IPS DF 19.7 (cell line): ENCODE measurements around the gene RGR.
"Not testable (repeated sequence)": the region's sequence is repeated elsewhere in the genome, so short reads cannot be mapped to it uniquely, and the experiment has no call there.

Source experiments
- DNase-seq: peaks from one replicate; pipeline ENCODE4 v3.0.0-alpha.2; 2013; ENCODE audit warnings: low read depth, low spot score

RGR gene

GRCh38 chr10:84257343-84258020 is 12.6 kb downstream of the RGR start:
- no peak for DNase-seq

- DNase-seq: no peak
Observed at GRCh38 chr10:84258034-84258695, 13.3 kb downstream of the RGR start.

DNA sequence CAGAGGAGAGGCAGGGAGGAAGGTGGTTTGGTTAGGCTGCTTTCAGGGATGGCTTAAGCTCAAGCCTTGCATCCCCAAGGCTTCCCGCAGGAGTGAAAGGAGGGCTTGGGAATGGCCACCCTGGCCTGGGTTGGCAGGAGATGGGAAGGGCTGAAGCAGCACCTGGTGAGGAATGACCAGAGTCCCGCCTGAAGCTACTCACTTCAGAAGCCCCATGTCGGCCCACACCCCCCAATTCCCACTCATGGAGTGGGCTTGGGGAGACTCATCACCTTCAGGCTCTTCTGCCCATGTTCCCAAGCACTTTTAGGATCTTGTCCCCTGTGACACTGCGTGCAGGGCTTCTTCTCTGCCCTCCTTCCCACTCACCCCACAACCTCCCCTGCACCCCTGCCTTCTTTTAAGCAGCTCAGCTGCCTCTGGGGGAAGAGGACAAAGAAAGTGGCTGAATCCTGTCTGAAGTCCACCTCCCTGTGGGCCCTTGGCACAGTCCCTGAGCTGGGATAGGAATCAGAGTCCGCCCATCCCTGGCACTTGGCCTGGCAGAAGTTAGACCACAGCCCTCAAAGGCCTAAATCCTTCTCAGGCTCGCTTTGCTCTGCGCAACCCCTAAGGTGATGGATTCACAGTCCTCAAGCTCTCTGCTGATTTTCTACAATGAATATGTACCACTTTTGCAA is 16.5 kb downstream of the RGR start:
- no peak for DNase-seq

- DNase-seq: no peak
Observed at GRCh38 chr10:84262190-84262956, 17.5 kb downstream of the RGR start.

GRCh38 chr10:84263716-84264115 is 18.9 kb downstream of the RGR start:
- DNase-seq: no peak

GRCh38 chr10:84264611-84265141 is 19.8 kb downstream of the RGR start:
- peak; percentile 23 for DNase-seq

GRCh38 chr10:84265418-84265817 is 20.6 kb downstream of the RGR start:
- DNase-seq: no peak

DNA sequence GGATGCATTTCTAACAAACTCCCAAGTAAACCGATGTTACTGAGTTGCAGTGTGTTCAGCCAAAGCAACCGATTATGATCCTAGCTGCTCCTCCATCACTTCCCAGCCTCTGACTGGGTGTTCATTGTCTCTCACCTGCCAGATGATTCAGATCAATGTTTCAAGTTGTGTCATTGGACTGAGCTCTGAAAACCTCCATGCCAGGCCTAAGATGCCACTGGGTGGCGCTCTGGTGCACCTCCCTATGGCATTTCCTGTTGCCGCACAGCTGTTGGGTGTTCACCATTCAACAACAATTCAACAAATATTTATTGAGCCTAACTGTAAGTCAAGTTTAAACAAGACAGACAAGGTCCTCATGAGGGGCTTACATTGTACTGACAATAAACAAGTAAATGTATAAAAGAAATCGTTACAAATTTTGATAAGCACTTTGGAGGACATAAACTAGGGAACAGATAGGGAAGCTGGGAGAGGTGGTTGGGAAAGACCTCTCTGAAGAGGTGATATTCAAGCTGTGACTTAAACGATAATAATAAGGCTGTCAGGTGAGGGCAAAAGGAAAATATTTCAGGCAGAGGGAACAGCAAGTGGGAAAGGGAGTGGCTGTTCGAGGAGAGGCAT is 22.8 kb downstream of the RGR start:
- peak; percentile 28 for DNase-seq

GRCh38 chr10:84269162-84269561 is 24.3 kb downstream of the RGR start:
- DNase-seq: no peak

- no peak for DNase-seq
Observed at GRCh38 chr10:84269773-84270172, 24.9 kb downstream of the RGR start.

DNA sequence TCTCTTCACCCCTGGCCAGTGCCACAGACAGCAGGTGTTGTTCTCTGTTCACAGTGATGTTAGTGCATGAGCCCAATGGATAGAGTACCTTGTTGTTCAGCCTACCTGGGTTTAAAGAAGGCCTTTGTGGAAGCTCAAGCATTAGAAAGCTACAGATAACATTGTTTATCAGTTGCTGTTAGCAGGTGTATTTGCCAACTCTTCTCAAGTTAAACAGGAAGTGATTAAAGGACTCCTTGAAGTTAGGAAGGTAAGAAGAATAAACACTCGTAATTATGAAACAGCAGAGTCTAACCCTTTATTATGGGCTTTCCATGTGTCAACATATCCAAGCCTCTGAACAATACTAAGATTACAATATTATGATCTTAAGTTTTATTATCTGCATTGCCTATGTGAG is 25.9 kb downstream of the RGR start:
- no peak for DNase-seq

DNA sequence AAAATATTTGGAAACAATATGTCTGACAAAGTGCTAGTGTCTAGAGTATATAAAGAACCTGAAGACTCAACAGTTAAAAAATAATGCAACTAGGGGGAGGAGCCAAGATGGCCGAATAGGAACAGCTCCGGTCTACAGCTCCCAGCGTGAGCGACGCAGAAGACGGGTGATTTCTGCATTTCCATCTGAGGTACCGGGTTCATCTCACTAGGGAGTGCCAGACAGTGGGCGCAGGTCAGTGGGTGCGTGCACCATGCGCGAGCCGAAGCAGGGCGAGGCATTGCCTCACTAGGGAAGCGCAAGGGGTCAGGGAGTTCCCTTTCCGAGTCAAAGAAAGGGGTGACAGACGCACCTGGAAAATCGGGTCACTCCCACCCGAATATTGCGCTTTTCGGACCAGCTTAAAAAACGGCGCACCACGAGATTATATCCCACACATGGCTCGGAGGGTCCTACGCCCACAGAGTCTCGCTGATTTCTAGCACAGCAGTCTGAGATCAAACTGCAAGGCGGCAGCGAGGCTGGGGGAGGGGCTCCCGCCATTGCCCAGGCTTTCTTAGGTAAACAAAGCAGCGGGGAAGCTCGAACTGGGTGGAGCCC is 35.1 kb downstream of the RGR start:
- DNase-seq: not testable (repeated sequence)

DNA sequence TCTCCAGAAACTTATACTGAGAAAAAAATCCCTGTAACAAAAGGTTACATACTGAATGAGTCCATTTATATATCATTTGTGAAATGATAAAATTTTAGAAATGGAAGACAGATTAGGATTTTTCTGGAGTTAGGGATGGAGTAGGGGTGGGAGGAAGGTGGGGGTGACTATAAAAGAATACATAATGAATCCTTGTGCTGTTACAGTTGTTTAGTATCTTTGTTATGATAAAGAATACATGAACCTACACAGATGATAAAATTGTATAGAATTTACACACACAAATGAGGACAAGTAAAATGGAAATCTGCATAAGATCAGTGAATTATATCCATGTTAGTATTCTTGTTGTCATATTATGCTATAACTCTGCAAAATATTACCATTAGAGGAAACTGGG is 41.8 kb downstream of the RGR start:
- no peak for DNase-seq

DNA sequence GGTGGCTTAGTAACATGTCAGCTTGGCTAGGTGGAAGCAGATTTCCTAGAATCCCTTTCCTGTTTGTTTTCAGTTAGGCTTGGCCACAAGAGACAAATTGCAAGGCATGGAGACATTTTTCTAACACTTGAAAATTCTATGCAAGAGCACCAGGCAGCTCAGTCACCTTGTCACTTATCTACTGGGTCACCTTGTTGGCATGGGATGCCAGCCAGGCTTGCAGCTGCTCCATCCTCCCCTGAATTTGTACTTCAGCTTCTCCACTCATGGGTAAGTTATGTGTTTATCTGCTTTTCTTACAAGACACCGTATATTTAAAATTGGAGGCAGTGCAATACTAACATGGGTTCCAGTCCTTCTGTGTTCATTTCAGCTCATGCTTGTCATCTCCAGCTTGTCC is 43.3 kb downstream of the RGR start:
- no peak for DNase-seq

GRCh38 chr10:84289521-84290200 is 44.8 kb downstream of the RGR start:
- no peak for DNase-seq

DNA sequence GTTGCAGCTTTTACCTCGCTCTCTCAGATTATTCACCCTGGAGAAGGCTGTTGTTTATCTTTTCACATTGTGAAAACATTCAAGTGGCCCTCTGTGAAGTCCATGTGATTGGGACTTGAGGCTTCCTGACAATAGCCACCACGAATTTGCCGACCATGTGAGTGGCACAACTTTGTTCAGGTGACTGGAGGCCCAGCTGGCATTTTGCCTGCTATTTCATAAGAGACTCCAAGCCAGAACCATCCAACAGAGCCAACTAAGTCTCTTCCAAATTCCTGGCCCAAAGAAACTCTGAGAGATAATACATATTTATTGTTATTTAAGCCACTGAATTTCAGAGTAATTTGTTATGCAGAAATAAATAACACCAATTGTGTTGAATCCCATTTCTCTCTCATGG is 45.4 kb downstream of the RGR start:
- DNase-seq: no peak

DNA sequence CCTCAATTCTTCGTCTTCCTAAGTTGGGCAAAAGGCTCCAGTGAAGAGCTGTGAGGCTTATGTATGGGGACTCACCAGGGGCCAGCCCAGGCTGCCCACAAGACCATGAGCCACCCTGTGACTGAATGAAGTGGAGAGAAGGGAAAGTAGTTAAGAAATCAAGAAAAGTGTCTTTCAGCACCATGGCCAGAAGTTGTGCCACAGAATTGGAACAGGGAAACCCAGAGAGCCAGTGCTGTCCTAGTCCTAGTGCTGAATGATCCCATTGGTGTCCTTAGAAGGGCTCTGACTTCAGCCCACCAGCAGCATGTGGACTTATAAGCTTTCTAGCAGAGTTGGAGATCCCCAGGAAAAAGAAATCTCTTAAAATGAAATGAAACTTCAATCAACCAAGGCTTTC is 46.5 kb downstream of the RGR start:
- DNase-seq: peak; percentile 70

- no peak for DNase-seq
Observed at GRCh38 chr10:84292502-84292901, 47.6 kb downstream of the RGR start.

- DNase-seq: no peak
Observed at GRCh38 chr10:84293171-84293570, 48.3 kb downstream of the RGR start.

DNA sequence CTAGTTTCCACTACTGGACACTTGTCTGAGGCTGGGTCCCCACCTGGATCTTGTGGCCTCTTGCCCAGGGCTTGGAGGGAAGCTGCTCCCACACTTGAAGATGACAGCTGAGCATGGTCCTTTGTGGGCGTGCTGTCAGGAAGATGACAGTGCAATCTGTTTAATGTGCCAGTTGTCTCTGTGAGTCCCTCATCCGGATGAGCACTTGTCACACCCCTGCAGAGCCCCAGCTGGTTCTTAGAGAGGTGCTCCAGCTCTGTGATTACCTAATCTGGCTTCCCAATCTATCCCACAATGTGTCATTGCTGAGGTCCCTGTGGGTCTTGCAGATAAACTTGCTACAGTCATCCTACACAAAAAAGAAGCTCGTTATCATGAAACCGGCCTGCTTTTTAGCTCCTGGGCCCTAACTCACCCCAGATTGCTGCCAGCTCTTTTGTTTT is 48.7 kb downstream of the RGR start:
- no peak for DNase-seq
